ENCODE results near the gene FOXO3. TPM values are rescaled to one million over a fixed set of nuclear protein-coding genes. Genes with fewer than 3 reads are reported as not detected.

FOXO3 gene
- total RNA-seq, 1 donor from 2014 or later: 43.3 TPM

- H3K36me3 Mint-ChIP-seq: peaks cover 11% of the 10 kb centered on the region
- H3K9me3 Mint-ChIP-seq: no peaks in the 10 kb centered on the region
- no peak for TF ChIP-seq CTCF (conservative IDR thresholded peaks at IDR 0.05)
- peak overlapping the region; percentile 32 for H3K4me3 Mint-ChIP-seq
- no peak for DNase-seq (ENCODE audit: extremely low spot score, unreplicated experiment)
- peaks cover 55% of the 10 kb centered on the region for H3K4me1 Mint-ChIP-seq (ENCODE audit: unreplicated experiment)
- H3K27me3 Mint-ChIP-seq: no peaks in the 10 kb centered on the region
- peak overlapping the region; percentile 33 for H3K27ac Mint-ChIP-seq
Measured at GRCh38 chr6:108622641-108623298, 62.1 kb downstream of the FOXO3 start.

- no peak overlapping the region for H3K27ac Mint-ChIP-seq
- no peak overlapping the region for H3K4me3 Mint-ChIP-seq
- H3K27me3 Mint-ChIP-seq: no peaks in the 10 kb centered on the region
- H3K4me1 Mint-ChIP-seq (ENCODE audit: unreplicated experiment): peaks cover 57% of the 10 kb centered on the region
- H3K36me3 Mint-ChIP-seq: peaks cover 5% of the 10 kb centered on the region
- no peak for TF ChIP-seq CTCF (conservative IDR thresholded peaks at IDR 0.05)
- DNase-seq (ENCODE audit: extremely low spot score, unreplicated experiment): no peak
- H3K9me3 Mint-ChIP-seq: no peaks in the 10 kb centered on the region
Measured at GRCh38 chr6:108623995-108624394, 63.3 kb downstream of the FOXO3 start.

- no peaks in the 10 kb centered on the region for H3K9me3 Mint-ChIP-seq
- H3K36me3 Mint-ChIP-seq: peaks cover 9% of the 10 kb centered on the region
- no peak overlapping the region for H3K27ac Mint-ChIP-seq
- peaks cover 59% of the 10 kb centered on the region for H3K4me1 Mint-ChIP-seq (ENCODE audit: unreplicated experiment)
- H3K4me3 Mint-ChIP-seq: no peak overlapping the region
- no peaks in the 10 kb centered on the region for H3K27me3 Mint-ChIP-seq
- TF ChIP-seq CTCF (conservative IDR thresholded peaks at IDR 0.05): no peak
- no peak for DNase-seq (ENCODE audit: extremely low spot score, unreplicated experiment)
Measured at GRCh38 chr6:108625581-108625980, 64.9 kb downstream of the FOXO3 start.

- Mint-ChIP-seq H3K4me1 (ENCODE audit: unreplicated experiment) (peaks cover 59% of the 10 kb centered on the region), H3K4me3 (no peak overlapping the region), H3K27ac (no peak overlapping the region), H3K36me3 (peaks cover 4% of the 10 kb centered on the region), H3K27me3 (no peaks in the 10 kb centered on the region), H3K9me3 (no peaks in the 10 kb centered on the region)
- no peak for TF ChIP-seq CTCF (conservative IDR thresholded peaks at IDR 0.05)
- DNase-seq (ENCODE audit: extremely low spot score, unreplicated experiment): no peak
Measured at GRCh38 chr6:108626777-108627176, 66.1 kb downstream of the FOXO3 start.

- no peak overlapping the region for H3K27ac Mint-ChIP-seq
- no peak for DNase-seq (ENCODE audit: extremely low spot score, unreplicated experiment)
- H3K4me1 Mint-ChIP-seq (ENCODE audit: unreplicated experiment): peaks cover 59% of the 10 kb centered on the region
- H3K36me3 Mint-ChIP-seq: peaks cover 4% of the 10 kb centered on the region
- no peak overlapping the region for H3K4me3 Mint-ChIP-seq
- no peaks in the 10 kb centered on the region for H3K9me3 Mint-ChIP-seq
- no peaks in the 10 kb centered on the region for H3K27me3 Mint-ChIP-seq
- TF ChIP-seq CTCF (conservative IDR thresholded peaks at IDR 0.05): no peak
Measured at GRCh38 chr6:108627692-108628550, 67.2 kb downstream of the FOXO3 start.

All from type B pancreatic cell (in vitro differentiated cells).